Ascending aorta (tissue), 2 donors: Measurements from ENCODE around the gene KLF12. TPM values are rescaled to one million over a fixed set of nuclear protein-coding genes. Genes with fewer than 3 reads are reported as not detected.

ENCODE experiments used
- DNase-seq, 2 donors: peaks; one replicate each; pipeline ENCODE4 v3.0.0-alpha.2; 2019; ENCODE audit warnings: low spot score in 2 of 2
- H3K27ac ChIP-seq, 2 donors: fragments of 200-600 bp; sonication (generic); one replicate each; pipeline ENCODE4 v1.5.1; 2016 to 2017; ENCODE audit warnings: mild to moderate bottlenecking in 1 of 2
- H3K27me3 ChIP-seq: fragments of 200-600 bp; sonication (generic); one replicate; pipeline ENCODE4 v1.5.1; 2017
- H3K36me3 ChIP-seq, 2 donors: fragments of 200-600 bp; sonication (generic); one replicate each; pipeline ENCODE4 v1.5.1; 2016
- H3K4me1 ChIP-seq, 2 donors: fragments of 200-600 bp; sonication (generic); one replicate each; pipeline ENCODE4 v1.5.1; 2016 to 2017; ENCODE audit warnings: mild to moderate bottlenecking in 1 of 2
- H3K4me3 ChIP-seq, 2 donors: fragments of 200-600 bp; sonication (generic); one replicate each; pipeline ENCODE4 v1.5.1; 2016 to 2017; ENCODE audit warnings: mild to moderate bottlenecking in 1 of 2
- H3K9me3 ChIP-seq, 2 donors: fragments of 200-600 bp; sonication (generic); one replicate each; pipeline ENCODE4 v1.5.1; 2016
- CTCF ChIP-seq, 3 experiments: fragments of 200-600 bp in 2 of 3; fragments of 450-650 bp in 1 of 3; sonication (generic) in 2 of 3; IDR thresholded peaks; one replicate each; pipeline ENCODE4 v1.5.1; 2016 to 2019; ENCODE audit warnings: antibody characterized with exemption in 3 of 3, mild to moderate bottlenecking in 1 of 3, moderate library complexity in 1 of 3
- intact Hi-C: fragments of 100-400 bp; cut with DNase I; formaldehyde crosslinking; loops from one replicate; pipeline ENCODE4 v1.15.1; 2023
- total RNA-seq: library from RNA; depleted of rRNA; stranded (reverse); fragments of >200 nt; gene quantifications from one replicate; pipeline ENCODE4 v1.1.0, GENCODE V29; 2016

Gene KLF12
- total RNA-seq, 1 donor from 2014 or later, result 17.9 TPM

- Histone ChIP-seq H3K36me3 (no peaks in the 10 kb centered on the region), H3K4me3 (no peak overlapping the region), H3K27me3 (no peaks in the 10 kb centered on the region), H3K9me3 (no peaks in the 10 kb centered on the region), H3K27ac (no peak overlapping the region), H3K4me1 (peaks cover 0 to 10% of the 10 kb centered on the region in 2 donors)
- TF ChIP-seq CTCF (IDR thresholded peaks at IDR 0.05), result no peak
- DNase-seq, result no peak
- intact Hi-C loops, result no loop called here
Observed at GRCh38 chr13:74093691-74094090, 40.5 kb downstream of the KLF12 start.

- Histone ChIP-seq H3K4me3 (no peak overlapping the region), H3K4me1 (peaks cover 0 to 10% of the 10 kb centered on the region in 2 donors), H3K27me3 (no peaks in the 10 kb centered on the region), H3K27ac (no peak overlapping the region), H3K36me3 (no peaks in the 10 kb centered on the region), H3K9me3 (no peaks in the 10 kb centered on the region)
- DNase-seq, result no peak
- TF ChIP-seq CTCF (IDR thresholded peaks at IDR 0.05), result no peak
- intact Hi-C loops, result no loop called here
Observed at GRCh38 chr13:74092711-74093110, 41.5 kb downstream of the KLF12 start.

GRCh38 chr13:74090869-74091605 is 43.2 kb downstream of the KLF12 start:
- intact Hi-C loops, result no loop called here

GRCh38 chr13:74090397-74090796 is 43.8 kb downstream of the KLF12 start:
- TF ChIP-seq CTCF (IDR thresholded peaks at IDR 0.05), result no peak
- H3K9me3 ChIP-seq, result no peaks in the 10 kb centered on the region

More at GRCh38 chr13:74090869-74091605, 43.2 kb downstream of the KLF12 start:
- Histone ChIP-seq H3K4me3 (no peak overlapping the region), H3K27ac (no peak overlapping the region), H3K9me3 (no peaks in the 10 kb centered on the region), H3K4me1 (peaks cover 0 to 13% of the 10 kb centered on the region in 2 donors), H3K36me3 (no peaks in the 10 kb centered on the region), H3K27me3 (no peaks in the 10 kb centered on the region)
- DNase-seq, result no peak
- no peak for TF ChIP-seq CTCF (IDR thresholded peaks at IDR 0.05)

GRCh38 chr13:74087357-74087756 is 46.8 kb downstream of the KLF12 start:
- intact Hi-C loops, result no loop called here
- H3K36me3 ChIP-seq, result no peaks in the 10 kb centered on the region
- DNase-seq, result no peak
- TF ChIP-seq CTCF (IDR thresholded peaks at IDR 0.05), result no peak
- H3K27ac ChIP-seq, result no peak overlapping the region
- H3K4me1 ChIP-seq, result peaks cover 0 to 11% of the 10 kb centered on the region in 2 donors
- no peaks in the 10 kb centered on the region for H3K27me3 ChIP-seq
- no peak overlapping the region for H3K4me3 ChIP-seq
- H3K9me3 ChIP-seq, result no peaks in the 10 kb centered on the region

More at GRCh38 chr13:74090397-74090796, 43.8 kb downstream of the KLF12 start:
- peaks cover 0 to 13% of the 10 kb centered on the region in 2 donors for H3K4me1 ChIP-seq
- no peak overlapping the region for H3K27ac ChIP-seq
- H3K27me3 ChIP-seq, result no peaks in the 10 kb centered on the region
- H3K36me3 ChIP-seq, result no peaks in the 10 kb centered on the region
- intact Hi-C loops, result no loop called here
- H3K4me3 ChIP-seq, result no peak overlapping the region
- DNase-seq, result no peak
